Osteocyte (in vitro differentiated cells): ENCODE results near the gene OR2AT4. TPM values are rescaled to one million over a fixed set of nuclear protein-coding genes. Genes with fewer than 3 reads are reported as not detected.

Experiments
- DNase-seq: peaks from one replicate; pipeline ENCODE4 v3.0.0; 2021; ENCODE audit warnings: mixed read lengths; ENCODE audit not compliant: unreplicated experiment; ENCODE audit errors: extremely low spot score
- H3K27ac Mint-ChIP-seq: one replicate; pipeline ENCODE4 v1.8.0; 2021; ENCODE audit warnings: mild to moderate bottlenecking, mixed read lengths; ENCODE audit not compliant: unreplicated experiment
- H3K27me3 Mint-ChIP-seq: one replicate; pipeline ENCODE4 v1.8.0; 2021; ENCODE audit warnings: mixed read lengths; ENCODE audit not compliant: unreplicated experiment
- H3K36me3 Mint-ChIP-seq: one replicate; pipeline ENCODE4 v1.8.0; 2021; ENCODE audit warnings: mixed read lengths; ENCODE audit not compliant: unreplicated experiment
- H3K4me1 Mint-ChIP-seq: one replicate; pipeline ENCODE4 v1.8.0; 2021; ENCODE audit warnings: mixed read lengths; ENCODE audit not compliant: unreplicated experiment
- H3K4me3 Mint-ChIP-seq: one replicate; pipeline ENCODE4 v1.8.0; 2021; ENCODE audit warnings: mild to moderate bottlenecking, moderate library complexity, mixed read lengths; ENCODE audit not compliant: unreplicated experiment
- H3K9me3 Mint-ChIP-seq: one replicate; pipeline ENCODE4 v1.8.0; 2021; ENCODE audit warnings: mixed read lengths; ENCODE audit not compliant: unreplicated experiment
- total RNA-seq: library from RNA; stranded (reverse); gene quantifications from 2 replicates; pipeline ENCODE4 v1.2.1, GENCODE V29; 2021
- TF ChIP-seq, protein P1 (sequence below): fragments of 200-600 bp; sonication (generic); IDR thresholded peaks from 2 replicates; pipeline ENCODE4 v1.5.0; 2021; ENCODE audit warnings: antibody characterized with exemption, mild to moderate bottlenecking, moderate library complexity

The OR2AT4 gene
- total RNA-seq, 1 donor from 2014 or later, result not detected

DNA sequence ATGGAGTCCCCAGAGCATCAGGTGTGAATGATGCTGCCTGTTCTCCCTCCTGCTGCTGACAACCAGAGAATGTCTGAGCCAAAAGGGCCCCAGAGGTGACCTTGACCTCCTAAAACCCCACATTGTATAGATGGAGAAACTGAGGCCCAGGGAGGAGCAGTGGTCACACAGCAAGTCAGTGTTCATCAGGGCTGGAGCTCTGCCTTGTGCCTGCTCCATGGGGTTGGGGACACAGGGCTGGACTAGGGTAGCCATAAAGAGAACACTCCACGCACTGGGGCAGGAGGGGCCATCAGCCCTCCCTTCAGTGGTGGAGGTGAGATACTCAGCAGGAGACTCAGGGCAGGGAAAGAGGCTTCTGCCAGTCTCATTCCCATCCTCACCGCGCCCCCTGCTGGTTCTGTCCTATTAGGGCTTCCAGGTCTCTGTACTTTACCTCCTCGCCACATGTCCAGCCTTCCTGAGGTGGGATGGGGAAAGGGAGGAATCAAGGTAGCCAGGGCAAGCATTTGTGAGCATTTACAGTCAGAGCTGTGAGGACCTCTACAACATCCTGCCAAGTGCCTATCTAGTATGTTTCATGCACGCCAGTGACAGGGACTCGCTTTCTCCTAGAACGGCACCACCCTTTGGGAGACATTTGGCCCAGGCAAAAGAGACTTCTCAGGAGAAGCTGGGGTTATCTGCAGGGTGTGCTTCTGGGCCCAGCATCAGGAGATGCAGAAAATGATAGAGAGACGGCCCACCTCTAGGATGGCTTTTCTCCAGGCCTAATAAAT, 64.7 kb downstream of the OR2AT4 start:
- no peaks in the 10 kb centered on the region for H3K36me3 Mint-ChIP-seq
- DNase-seq, result peak; percentile 87
- H3K27ac Mint-ChIP-seq, result no peak overlapping the region
- peaks cover 4% of the 10 kb centered on the region for H3K4me1 Mint-ChIP-seq
- peaks cover 24% of the 10 kb centered on the region for H3K27me3 Mint-ChIP-seq
- no peak overlapping the region for H3K4me3 Mint-ChIP-seq
- H3K9me3 Mint-ChIP-seq, result no peaks in the 10 kb centered on the region
- TF ChIP-seq, protein P1, sequence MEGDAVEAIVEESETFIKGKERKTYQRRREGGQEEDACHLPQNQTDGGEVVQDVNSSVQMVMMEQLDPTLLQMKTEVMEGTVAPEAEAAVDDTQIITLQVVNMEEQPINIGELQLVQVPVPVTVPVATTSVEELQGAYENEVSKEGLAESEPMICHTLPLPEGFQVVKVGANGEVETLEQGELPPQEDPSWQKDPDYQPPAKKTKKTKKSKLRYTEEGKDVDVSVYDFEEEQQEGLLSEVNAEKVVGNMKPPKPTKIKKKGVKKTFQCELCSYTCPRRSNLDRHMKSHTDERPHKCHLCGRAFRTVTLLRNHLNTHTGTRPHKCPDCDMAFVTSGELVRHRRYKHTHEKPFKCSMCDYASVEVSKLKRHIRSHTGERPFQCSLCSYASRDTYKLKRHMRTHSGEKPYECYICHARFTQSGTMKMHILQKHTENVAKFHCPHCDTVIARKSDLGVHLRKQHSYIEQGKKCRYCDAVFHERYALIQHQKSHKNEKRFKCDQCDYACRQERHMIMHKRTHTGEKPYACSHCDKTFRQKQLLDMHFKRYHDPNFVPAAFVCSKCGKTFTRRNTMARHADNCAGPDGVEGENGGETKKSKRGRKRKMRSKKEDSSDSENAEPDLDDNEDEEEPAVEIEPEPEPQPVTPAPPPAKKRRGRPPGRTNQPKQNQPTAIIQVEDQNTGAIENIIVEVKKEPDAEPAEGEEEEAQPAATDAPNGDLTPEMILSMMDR, result peak; percentile 69

Other genes starting within 250 kb of the OR2AT4 start
- gene XRRA1, start 147.8 kb downstream of the OR2AT4 start, total RNA-seq, result 12.1 and 16.1 TPM in 2 replicates
- gene SPCS2, start 147.6 kb downstream of the OR2AT4 start, total RNA-seq, result 153 and 155 TPM in 2 replicates
- gene NEU3, start 107.9 kb downstream of the OR2AT4 start, total RNA-seq, result 9.4 and 10.1 TPM in 2 replicates
- 0.18 and 0.54 TPM in 2 replicates for gene SLCO2B1, start 54.2 kb upstream of the OR2AT4 start, total RNA-seq
- gene TPBGL, start 143.9 kb upstream of the OR2AT4 start, total RNA-seq, result 0.13 TPM in 1 of 2 replicates, not detected in the other